Mammary epithelial cell (primary cell): ENCODE measurements around the gene SIGLEC6.

ENCODE experiments used
- EZH2 ChIP-seq: IDR thresholded peaks from 2 replicates; pipeline ENCODE4 v1.6.1; 2012; ENCODE audit warnings: low read length, inconsistent platforms, borderline replicate concordance
- TF ChIP-seq, protein P1 (sequence below), 2 donors: IDR thresholded peaks in 1 of 2; conservative IDR thresholded peaks in 1 of 2; 2 replicates each; pipeline ENCODE4 v1.5.1; 2011 to 2012; ENCODE audit warnings: inconsistent platforms in 2 of 2, low read length in 2 of 2, mild to moderate bottlenecking in 2 of 2, control low read depth in 1 of 2, low read depth in 1 of 2; ENCODE audit not compliant: insufficient read depth in 1 of 2; ENCODE audit errors: extremely low read depth in 1 of 2

DNA sequence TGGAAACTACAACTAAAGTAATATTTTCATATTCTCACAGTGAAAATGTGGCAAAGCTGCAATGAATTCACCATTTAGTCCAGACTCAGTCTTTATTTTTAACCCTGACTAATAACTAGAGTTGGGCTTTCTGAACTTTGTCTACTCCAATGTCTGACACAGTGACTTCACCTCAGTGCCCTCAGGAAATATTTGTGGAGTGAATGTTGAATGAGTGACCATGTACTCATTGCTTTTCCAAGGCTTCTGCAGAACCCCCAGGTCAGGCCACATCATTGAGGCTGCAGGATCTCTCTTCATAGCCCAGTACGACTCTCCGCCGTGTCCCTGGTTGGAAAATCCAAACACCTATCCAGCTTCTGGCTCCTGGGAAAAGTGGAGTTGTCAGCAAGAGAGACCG is 41.4 kb upstream of the SIGLEC6 start:
- TF ChIP-seq, protein P1, sequence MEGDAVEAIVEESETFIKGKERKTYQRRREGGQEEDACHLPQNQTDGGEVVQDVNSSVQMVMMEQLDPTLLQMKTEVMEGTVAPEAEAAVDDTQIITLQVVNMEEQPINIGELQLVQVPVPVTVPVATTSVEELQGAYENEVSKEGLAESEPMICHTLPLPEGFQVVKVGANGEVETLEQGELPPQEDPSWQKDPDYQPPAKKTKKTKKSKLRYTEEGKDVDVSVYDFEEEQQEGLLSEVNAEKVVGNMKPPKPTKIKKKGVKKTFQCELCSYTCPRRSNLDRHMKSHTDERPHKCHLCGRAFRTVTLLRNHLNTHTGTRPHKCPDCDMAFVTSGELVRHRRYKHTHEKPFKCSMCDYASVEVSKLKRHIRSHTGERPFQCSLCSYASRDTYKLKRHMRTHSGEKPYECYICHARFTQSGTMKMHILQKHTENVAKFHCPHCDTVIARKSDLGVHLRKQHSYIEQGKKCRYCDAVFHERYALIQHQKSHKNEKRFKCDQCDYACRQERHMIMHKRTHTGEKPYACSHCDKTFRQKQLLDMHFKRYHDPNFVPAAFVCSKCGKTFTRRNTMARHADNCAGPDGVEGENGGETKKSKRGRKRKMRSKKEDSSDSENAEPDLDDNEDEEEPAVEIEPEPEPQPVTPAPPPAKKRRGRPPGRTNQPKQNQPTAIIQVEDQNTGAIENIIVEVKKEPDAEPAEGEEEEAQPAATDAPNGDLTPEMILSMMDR (conservative IDR thresholded peaks at IDR 0.05 in 1 of 2, IDR thresholded peaks at IDR 0.05 in 1 of 2; ENCODE audit: extremely low read depth in 1 of 2, insufficient read depth in 1 of 2, low read depth in 1 of 2, low read length in 2 of 2): no peak
- no peak for TF ChIP-seq EZH2
